ENCODE data around the gene TBX18. TPM values are rescaled to one million over a fixed set of nuclear protein-coding genes. Genes with fewer than 3 reads are reported as not detected.

Gene TBX18
- total RNA-seq, 1 experiment from 2014 or later, result 26.8 TPM

GRCh38 chr6:84743616-84744015 is 20.8 kb downstream of the TBX18 start:
- H3K4me1 ChIP-seq, result no peaks in the 10 kb centered on the region
- DNase-seq, result no peak
- no peak overlapping the region for H3K4me3 ChIP-seq
- H3K9me3 ChIP-seq (replicated peaks), result no peaks in the 10 kb centered on the region
- no peaks in the 10 kb centered on the region for H3K27me3 ChIP-seq
- H3K27ac ChIP-seq, result no peak overlapping the region
- H3K36me3 ChIP-seq, result peaks cover 48% of the 10 kb centered on the region

DNA sequence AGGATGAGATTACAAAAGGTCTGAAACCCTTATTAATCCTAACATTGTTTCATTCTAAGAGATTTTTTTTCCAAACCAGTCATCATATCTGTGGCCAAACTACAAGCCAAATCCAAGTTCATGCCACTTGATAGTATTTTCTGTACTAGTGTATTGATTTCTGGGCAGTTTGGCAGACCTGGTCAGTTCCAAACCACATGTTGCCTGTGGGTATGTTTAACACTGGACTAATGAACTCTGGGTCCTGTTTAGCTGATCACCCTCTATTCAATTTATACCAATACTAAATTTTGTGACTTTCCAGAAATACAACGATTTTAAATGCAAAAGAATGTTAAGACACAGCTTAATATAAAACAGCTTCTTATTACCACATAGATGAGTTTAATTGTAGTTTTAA is 24.0 kb downstream of the TBX18 start:
- no peak overlapping the region for H3K27ac ChIP-seq
- DNase-seq, result no peak
- no peak overlapping the region for H3K4me3 ChIP-seq
- no peaks in the 10 kb centered on the region for H3K27me3 ChIP-seq
- no peaks in the 10 kb centered on the region for H3K4me1 ChIP-seq
- no peaks in the 10 kb centered on the region for H3K9me3 ChIP-seq (replicated peaks)
- peaks cover 67% of the 10 kb centered on the region for H3K36me3 ChIP-seq

GRCh38 chr6:84739866-84740208 is 24.6 kb downstream of the TBX18 start:
- Histone ChIP-seq H3K9me3 (replicated peaks) (no peaks in the 10 kb centered on the region), H3K27me3 (no peaks in the 10 kb centered on the region), H3K27ac (no peak overlapping the region), H3K4me3 (no peak overlapping the region), H3K4me1 (no peaks in the 10 kb centered on the region), H3K36me3 (peaks cover 69% of the 10 kb centered on the region)
- DNase-seq, result no peak

GRCh38 chr6:84738996-84739865 is 25.2 kb downstream of the TBX18 start:
- DNase-seq, result no peak
- Histone ChIP-seq H3K27ac (no peak overlapping the region), H3K4me1 (no peaks in the 10 kb centered on the region), H3K4me3 (no peak overlapping the region), H3K36me3 (peaks cover 70% of the 10 kb centered on the region), H3K9me3 (replicated peaks) (no peaks in the 10 kb centered on the region), H3K27me3 (no peaks in the 10 kb centered on the region)

GRCh38 chr6:84733889-84734288 is 30.5 kb downstream of the TBX18 start:
- H3K4me3 ChIP-seq, result no peak overlapping the region
- H3K27ac ChIP-seq, result no peak overlapping the region
- no peaks in the 10 kb centered on the region for H3K9me3 ChIP-seq (replicated peaks)
- H3K27me3 ChIP-seq, result no peaks in the 10 kb centered on the region
- H3K36me3 ChIP-seq, result peaks cover 43% of the 10 kb centered on the region
- no peaks in the 10 kb centered on the region for H3K4me1 ChIP-seq
- no peak for DNase-seq

- peaks cover 32% of the 10 kb centered on the region for H3K36me3 ChIP-seq
- H3K9me3 ChIP-seq (replicated peaks), result no peaks in the 10 kb centered on the region
- no peak overlapping the region for H3K27ac ChIP-seq
- no peaks in the 10 kb centered on the region for H3K27me3 ChIP-seq
- no peak for DNase-seq
- H3K4me3 ChIP-seq, result no peak overlapping the region
- no peaks in the 10 kb centered on the region for H3K4me1 ChIP-seq
Measured at GRCh38 chr6:84731901-84732300, 32.5 kb downstream of the TBX18 start.

DNA sequence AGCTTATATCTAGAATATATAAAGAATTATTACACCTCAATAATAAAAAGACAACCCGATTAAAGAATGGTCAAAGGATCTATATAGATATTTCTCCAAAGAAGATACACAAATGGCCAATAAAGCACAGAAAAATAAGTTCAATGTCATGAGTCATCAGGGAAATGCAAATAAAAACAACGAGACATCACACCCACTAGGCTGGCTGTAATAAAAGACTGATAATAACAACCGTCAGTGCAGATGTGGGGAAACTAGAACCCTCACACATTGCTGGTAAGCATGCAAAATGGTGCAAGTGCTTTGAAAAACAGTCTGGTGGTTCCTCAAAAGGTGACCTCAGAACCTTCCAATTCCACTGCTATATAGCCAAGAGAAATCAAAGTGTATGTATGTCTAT is 33.0 kb downstream of the TBX18 start:
- Histone ChIP-seq H3K4me1 (no peaks in the 10 kb centered on the region), H3K9me3 (replicated peaks) (no peaks in the 10 kb centered on the region), H3K27me3 (no peaks in the 10 kb centered on the region), H3K4me3 (no peak overlapping the region), H3K36me3 (peaks cover 27% of the 10 kb centered on the region), H3K27ac (no peak overlapping the region)
- no peak for DNase-seq

DNA sequence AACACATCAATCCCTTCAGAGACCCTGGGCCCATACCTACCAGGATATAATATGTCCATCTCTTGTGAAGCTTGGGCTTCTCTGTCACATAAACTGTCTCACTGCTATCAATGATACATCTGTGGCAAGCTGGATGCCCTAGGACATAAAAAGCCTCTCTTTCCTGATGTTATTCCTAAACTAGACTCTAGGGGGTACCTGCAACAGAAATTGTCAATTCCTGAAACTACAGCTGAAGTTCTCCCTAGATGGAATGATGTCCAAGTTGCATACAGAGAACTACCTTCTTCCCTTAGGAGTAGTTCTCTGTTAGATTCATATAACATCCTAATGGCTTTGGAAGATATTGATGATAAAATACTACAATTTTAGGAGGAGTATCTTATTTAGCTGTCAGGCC is 35.8 kb downstream of the TBX18 start:
- H3K27ac ChIP-seq, result no peak overlapping the region
- H3K9me3 ChIP-seq (replicated peaks), result no peaks in the 10 kb centered on the region
- peak in 1 of 2 experiments; percentile 44 for DNase-seq
- no peak overlapping the region for H3K4me3 ChIP-seq
- H3K36me3 ChIP-seq, result peaks cover 10% of the 10 kb centered on the region; the same call in 1 of the 2 replicates
- no peaks in the 10 kb centered on the region for H3K27me3 ChIP-seq
- H3K4me1 ChIP-seq, result no peaks in the 10 kb centered on the region

DNA sequence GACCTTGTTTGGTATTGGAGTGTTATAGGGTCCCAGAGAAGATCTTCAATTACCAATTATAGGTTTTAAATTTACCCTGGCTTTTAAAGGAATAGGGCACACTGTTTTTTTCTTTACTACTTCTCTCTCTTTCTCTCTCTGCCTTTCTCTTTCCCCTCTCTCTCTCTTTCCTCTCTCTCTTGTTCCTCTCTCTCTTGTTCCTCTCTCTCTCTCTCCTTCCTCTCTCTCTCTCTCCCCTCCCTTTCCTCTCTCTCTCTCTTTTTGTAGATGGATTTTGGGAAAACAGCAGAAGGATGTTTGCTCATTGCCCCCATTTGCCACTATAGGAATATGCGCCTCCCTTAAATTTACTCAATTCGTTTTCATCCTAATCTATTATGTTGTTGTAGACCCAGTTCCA is 45.2 kb downstream of the TBX18 start:
- no peaks in the 10 kb centered on the region for H3K36me3 ChIP-seq

DNA sequence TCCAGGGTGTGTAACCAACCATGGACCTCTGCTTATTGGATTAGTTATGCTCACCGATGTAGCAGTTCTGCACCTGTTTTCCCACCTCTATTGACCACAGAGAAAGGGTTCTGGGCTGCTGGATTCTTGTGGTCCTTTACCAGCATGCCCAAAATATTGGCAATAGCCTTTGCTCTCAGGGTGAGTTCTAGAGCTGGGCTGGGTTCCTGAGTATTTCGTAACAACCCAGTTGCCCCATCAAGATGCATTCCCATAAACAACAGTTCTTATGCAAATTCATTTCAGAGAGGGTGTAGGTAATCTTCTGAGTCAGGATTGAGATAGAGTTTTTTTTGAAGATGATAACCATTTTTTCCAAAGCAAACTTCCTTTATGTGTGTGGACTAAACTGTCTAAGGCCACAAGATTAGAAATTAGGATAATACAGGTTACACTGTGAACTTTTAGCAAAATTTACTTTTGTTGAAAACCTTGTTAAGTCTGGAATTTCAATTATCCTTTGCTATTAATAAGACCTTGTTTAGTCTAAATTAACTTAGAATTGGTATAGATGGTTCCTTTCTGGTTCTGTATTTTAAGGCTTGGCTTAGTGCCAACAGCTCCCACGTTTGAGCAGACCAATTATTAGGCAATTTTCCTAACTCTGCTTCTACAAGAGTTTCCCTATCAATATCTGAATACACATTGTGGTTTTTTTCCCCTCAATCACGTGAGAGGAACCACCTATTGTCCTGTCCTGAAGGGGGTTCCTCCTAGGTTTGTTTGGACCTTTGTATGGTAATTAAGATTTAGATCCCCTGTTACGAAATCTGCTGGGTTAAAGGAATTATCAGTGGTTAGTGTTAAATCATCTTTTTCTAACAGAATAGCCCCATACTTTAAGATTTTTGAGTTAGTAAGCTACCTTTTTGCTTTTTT is 46.1 kb downstream of the TBX18 start:
- H3K4me3 ChIP-seq, result no peak overlapping the region
- peak in 1 of 2 experiments; percentile 32 for DNase-seq

More for the DNA sequence above, 45.2 kb downstream of the TBX18 start:
- no peaks in the 10 kb centered on the region for H3K9me3 ChIP-seq (replicated peaks)
- no peak for DNase-seq
- no peaks in the 10 kb centered on the region for H3K27me3 ChIP-seq
- no peaks in the 10 kb centered on the region for H3K4me1 ChIP-seq
- no peak overlapping the region for H3K4me3 ChIP-seq
- H3K27ac ChIP-seq, result no peak overlapping the region

GRCh38 chr6:84709121-84709520 is 55.3 kb downstream of the TBX18 start:
- Histone ChIP-seq H3K27ac (no peak overlapping the region), H3K4me1 (no peaks in the 10 kb centered on the region), H3K36me3 (no peaks in the 10 kb centered on the region), H3K27me3 (no peaks in the 10 kb centered on the region), H3K9me3 (replicated peaks) (no peaks in the 10 kb centered on the region), H3K4me3 (no peak overlapping the region)
- DNase-seq, result no peak

More for the DNA sequence above, 46.1 kb downstream of the TBX18 start:
- no peaks in the 10 kb centered on the region for H3K4me1 ChIP-seq
- no peak overlapping the region for H3K27ac ChIP-seq
- H3K9me3 ChIP-seq (replicated peaks), result no peaks in the 10 kb centered on the region
- no peaks in the 10 kb centered on the region for H3K36me3 ChIP-seq
- no peaks in the 10 kb centered on the region for H3K27me3 ChIP-seq

DNA sequence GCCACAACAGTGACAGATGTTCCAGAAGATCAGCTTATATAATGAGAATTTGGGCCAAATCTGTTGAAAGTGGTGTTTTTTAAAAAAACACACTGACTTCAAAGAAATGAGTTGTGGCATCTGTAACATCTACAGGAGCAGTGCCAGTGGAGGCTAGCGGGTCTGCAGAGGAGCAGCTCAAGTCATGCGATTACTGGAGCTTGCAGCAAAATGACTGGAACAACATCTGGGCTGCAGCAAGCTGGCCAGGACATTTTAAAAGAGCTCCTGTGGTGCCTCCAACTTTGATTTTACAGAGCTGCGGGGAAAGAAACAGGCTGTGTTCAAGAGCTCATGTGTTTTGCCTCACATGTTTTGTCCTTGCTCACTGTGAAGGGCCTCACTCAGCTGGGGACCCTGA is 57.2 kb downstream of the TBX18 start:
- H3K4me1 ChIP-seq, result no peaks in the 10 kb centered on the region
- DNase-seq, result peak; percentile 3 to 22
- no peaks in the 10 kb centered on the region; the same call in 1 of the 2 replicates for H3K9me3 ChIP-seq (replicated peaks)
- H3K27ac ChIP-seq, result no peak overlapping the region
- no peaks in the 10 kb centered on the region for H3K27me3 ChIP-seq
- no peaks in the 10 kb centered on the region for H3K36me3 ChIP-seq
- no peak overlapping the region for H3K4me3 ChIP-seq

DNA sequence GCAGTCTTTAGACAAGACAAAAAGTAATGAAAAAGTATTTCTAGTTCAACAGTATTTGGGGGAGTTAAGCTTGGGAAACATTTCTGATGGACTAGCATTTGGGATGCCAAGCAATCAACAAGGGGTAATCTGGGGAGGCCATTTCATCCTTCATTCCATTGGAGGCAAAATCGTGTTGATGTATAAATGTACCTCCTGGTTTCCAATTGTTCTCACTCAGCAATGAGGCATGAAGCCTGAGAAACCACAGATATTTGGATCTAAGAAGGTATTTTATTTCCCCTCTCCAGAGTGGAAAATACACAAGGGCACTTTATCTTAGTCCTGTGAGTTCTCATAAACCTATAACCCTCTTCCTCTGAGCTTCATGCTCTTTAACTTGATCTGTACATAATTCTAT is 68.2 kb downstream of the TBX18 start:
- Histone ChIP-seq H3K27me3 (no peaks in the 10 kb centered on the region), H3K4me1 (no peaks in the 10 kb centered on the region), H3K36me3 (no peaks in the 10 kb centered on the region), H3K9me3 (replicated peaks) (no peaks in the 10 kb centered on the region), H3K27ac (no peak overlapping the region), H3K4me3 (no peak overlapping the region)
- DNase-seq, result no peak

- H3K36me3 ChIP-seq, result no peaks in the 10 kb centered on the region
- H3K4me1 ChIP-seq, result no peaks in the 10 kb centered on the region
- H3K4me3 ChIP-seq, result no peak overlapping the region
- no peaks in the 10 kb centered on the region for H3K27me3 ChIP-seq
- DNase-seq, result no peak
- no peaks in the 10 kb centered on the region for H3K9me3 ChIP-seq (replicated peaks)
- H3K27ac ChIP-seq, result no peak overlapping the region
Measured at GRCh38 chr6:84691978-84692623, 72.3 kb downstream of the TBX18 start.
